Astrocyte (in vitro differentiated cells and primary cell): ENCODE data around the gene CHMP4B. TPM values are rescaled to one million over a fixed set of nuclear protein-coding genes. Genes with fewer than 3 reads are reported as not detected.

Experiments used
- DNase-seq: peaks from one replicate; pipeline ENCODE4 v3.0.0-alpha.2; 2010; ENCODE audit warnings: low read depth
- FAIRE-seq: peaks from 2 replicates; lab custom pipeline; 2011; peaks lifted over from hg19 to GRCh38; lab: Jason Lieb, UNC
- H2AFZ ChIP-seq: 2 replicates; pipeline ENCODE4 v1.6.0; 2012; ENCODE audit warnings: low read depth, low read length, inconsistent platforms
- H3K27ac ChIP-seq: 2 replicates; pipeline ENCODE4 v1.5.1; 2011; ENCODE audit warnings: low read depth, low read length, inconsistent platforms
- H3K27me3 ChIP-seq: 2 replicates; pipeline ENCODE4 v1.6.0; 2011; ENCODE audit warnings: low read length, inconsistent platforms; ENCODE audit not compliant: insufficient read depth
- H3K36me3 ChIP-seq: 2 replicates; pipeline ENCODE4 v1.5.1; 2011; ENCODE audit warnings: low read length, inconsistent platforms; ENCODE audit not compliant: insufficient read depth
- H3K4me1 ChIP-seq: 2 replicates; pipeline ENCODE4 v1.5.1; 2011; ENCODE audit warnings: low read length, inconsistent platforms; ENCODE audit not compliant: insufficient read depth
- H3K4me2 ChIP-seq: 2 replicates; pipeline ENCODE4 v1.6.0; 2012; ENCODE audit warnings: low read length, inconsistent platforms
- H3K4me3 ChIP-seq: 2 replicates; pipeline ENCODE4 v1.5.1; 2011; ENCODE audit warnings: low read depth, mild to moderate bottlenecking, low read length, inconsistent platforms; ENCODE audit not compliant: insufficient read depth
- H3K79me2 ChIP-seq: 2 replicates; pipeline ENCODE4 v1.6.0; 2012; ENCODE audit warnings: mild to moderate bottlenecking, low read length, inconsistent platforms; ENCODE audit not compliant: insufficient read depth
- H3K9ac ChIP-seq: 2 replicates; pipeline ENCODE4 v1.6.0; 2012; ENCODE audit warnings: mild to moderate bottlenecking, low read length, inconsistent platforms
- H3K9me3 ChIP-seq: 2 replicates; pipeline ENCODE4 v1.5.1; 2012; ENCODE audit warnings: low read depth, mild to moderate bottlenecking, low read length, inconsistent platforms; ENCODE audit not compliant: insufficient read depth
- H4K20me1 ChIP-seq: 2 replicates; pipeline ENCODE4 v1.6.0; 2012; ENCODE audit warnings: low read length, inconsistent platforms; ENCODE audit not compliant: insufficient read depth
- H3K27ac Mint-ChIP-seq: one replicate; pipeline ENCODE4 v1.8.0; 2021; ENCODE audit warnings: mild to moderate bottlenecking, mixed read lengths; ENCODE audit not compliant: unreplicated experiment
- H3K27me3 Mint-ChIP-seq: one replicate; pipeline ENCODE4 v1.8.0; 2021; ENCODE audit warnings: low read depth, mixed read lengths; ENCODE audit not compliant: unreplicated experiment
- H3K36me3 Mint-ChIP-seq: one replicate; pipeline ENCODE4 v1.8.0; 2021; ENCODE audit warnings: low read depth, mixed read lengths; ENCODE audit not compliant: unreplicated experiment
- H3K4me1 Mint-ChIP-seq: one replicate; pipeline ENCODE4 v1.8.0; 2021; ENCODE audit warnings: low read depth, mixed read lengths; ENCODE audit not compliant: unreplicated experiment
- H3K4me3 Mint-ChIP-seq: one replicate; pipeline ENCODE4 v1.8.0; 2021; ENCODE audit warnings: mild to moderate bottlenecking, moderate library complexity, mixed read lengths; ENCODE audit not compliant: unreplicated experiment
- H3K9me3 Mint-ChIP-seq: one replicate; pipeline ENCODE4 v1.8.0; 2021; ENCODE audit warnings: mild to moderate bottlenecking, mixed read lengths; ENCODE audit not compliant: unreplicated experiment
- CTCF ChIP-seq: IDR thresholded peaks from 2 replicates; pipeline ENCODE4 v1.5.1; 2011; ENCODE audit warnings: low read depth, mild to moderate bottlenecking, inconsistent platforms, low read length, moderate library complexity; ENCODE audit not compliant: insufficient read depth
- EZH2 ChIP-seq: IDR thresholded peaks from 2 replicates; pipeline ENCODE4 v1.6.1; 2012; ENCODE audit warnings: mild to moderate bottlenecking, low read length, inconsistent platforms; ENCODE audit not compliant: insufficient read depth
- total RNA-seq: library from RNA; stranded (reverse); gene quantifications from 2 replicates; pipeline ENCODE4 v1.2.1, GENCODE V29; 2021

CHMP4B gene
- total RNA-seq, 1 donor from 2014 or later: 90.6 TPM

DNA sequence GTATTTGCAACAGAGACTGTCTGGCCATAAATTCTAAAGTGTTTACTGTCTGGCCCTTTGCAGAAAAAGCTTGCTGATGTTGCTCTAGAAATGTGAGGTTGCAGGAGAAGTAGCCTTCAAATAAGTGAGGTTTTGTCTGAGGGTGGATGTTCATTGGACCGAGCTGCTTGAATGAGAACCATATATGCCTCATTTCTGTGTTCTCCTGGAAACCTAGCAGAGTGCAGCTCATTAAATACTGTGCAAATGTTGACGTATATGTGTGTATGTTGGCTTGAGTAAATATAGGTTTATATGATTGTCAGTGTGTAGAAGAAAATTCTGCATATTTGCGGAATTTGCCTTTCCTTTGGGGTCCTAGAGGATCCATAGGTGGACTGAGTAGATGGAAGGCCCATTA lies 39.0 kb downstream of the CHMP4B start:
- Histone ChIP-seq H3K79me2 (peaks cover 65% of the 10 kb centered on the region), H4K20me1 (peaks cover 89% of the 10 kb centered on the region), H3K27me3 (no peaks in the 10 kb centered on the region), H3K9ac (no peak overlapping the region), H2AFZ (no peak overlapping the region), H3K36me3 (peaks cover 27% of the 10 kb centered on the region), H3K4me2 (no peak overlapping the region), H3K4me3 (no peak overlapping the region), H3K27ac (no peak overlapping the region), H3K9me3 (no peaks in the 10 kb centered on the region), H3K4me1 (peaks cover 6% of the 10 kb centered on the region)
- H3K9me3 Mint-ChIP-seq: no peaks in the 10 kb centered on the region
- H3K4me3 Mint-ChIP-seq: no peak overlapping the region
- no peaks in the 10 kb centered on the region for H3K27me3 Mint-ChIP-seq
- FAIRE-seq: no peak
- TF ChIP-seq EZH2 (no peak), CTCF (no peak)
- no peak overlapping the region for H3K27ac Mint-ChIP-seq
- H3K36me3 Mint-ChIP-seq: peaks cover 45% of the 10 kb centered on the region
- no peak for DNase-seq
- peaks cover 12% of the 10 kb centered on the region for H3K4me1 Mint-ChIP-seq

DNA sequence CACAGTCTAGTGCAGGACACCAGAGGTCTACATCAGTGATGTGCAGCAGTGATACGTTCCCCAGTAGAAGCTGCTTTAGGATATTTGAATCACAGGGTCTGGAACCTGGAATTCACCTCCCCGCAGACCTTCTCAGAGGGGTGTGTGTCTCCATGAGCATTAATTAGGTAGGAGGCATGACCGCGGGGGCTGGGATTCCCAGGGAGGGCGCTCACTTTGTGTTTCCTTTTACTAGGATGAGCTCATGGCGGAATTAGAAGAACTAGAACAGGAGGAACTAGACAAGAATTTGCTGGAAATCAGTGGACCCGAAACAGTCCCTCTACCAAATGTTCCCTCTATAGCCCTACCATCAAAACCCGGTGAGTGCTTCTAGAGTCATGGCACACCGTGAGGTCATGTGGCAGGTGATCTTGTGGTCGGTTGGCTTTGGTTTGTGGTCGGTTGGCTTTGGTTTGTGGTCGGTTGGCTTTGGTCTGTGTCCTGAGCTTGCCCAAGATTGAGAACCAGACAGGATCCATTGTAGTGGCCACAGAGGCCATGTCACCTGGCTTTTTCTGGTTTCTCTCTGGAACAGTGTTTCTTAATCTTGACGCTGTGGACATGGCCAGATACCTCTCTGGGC lies 40.8 kb downstream of the CHMP4B start:
- H3K4me3 ChIP-seq: no peak overlapping the region
- H3K79me2 ChIP-seq: peaks cover 47% of the 10 kb centered on the region
- H3K27me3 ChIP-seq: no peaks in the 10 kb centered on the region
- Mint-ChIP-seq H3K27ac (no peak overlapping the region), H3K9me3 (no peaks in the 10 kb centered on the region), H3K4me1 (peaks cover 4% of the 10 kb centered on the region), H3K4me3 (no peak overlapping the region), H3K27me3 (no peaks in the 10 kb centered on the region), H3K36me3 (peaks cover 42% of the 10 kb centered on the region)
- DNase-seq (no peak), FAIRE-seq (no peak)
- peaks cover 31% of the 10 kb centered on the region for H3K36me3 ChIP-seq
- no peaks in the 10 kb centered on the region for H3K9me3 ChIP-seq
- H4K20me1 ChIP-seq: peaks cover 77% of the 10 kb centered on the region
- H2AFZ ChIP-seq: no peak overlapping the region
- TF ChIP-seq EZH2: no peak
- H3K27ac ChIP-seq: no peak overlapping the region
- no peak overlapping the region for H3K4me2 ChIP-seq
- H3K4me1 ChIP-seq: no peaks in the 10 kb centered on the region
- H3K9ac ChIP-seq: no peak overlapping the region

GRCh38 chr20:33852626-33853506 lies 41.7 kb downstream of the CHMP4B start:
- FAIRE-seq (no peak), DNase-seq (peak; percentile 56)
- TF ChIP-seq CTCF: no peak
- no peak for TF ChIP-seq EZH2
- no peak overlapping the region for H3K4me3 Mint-ChIP-seq
- H2AFZ ChIP-seq: no peak overlapping the region
- peaks cover 48% of the 10 kb centered on the region for H3K36me3 Mint-ChIP-seq
- H4K20me1 ChIP-seq: peaks cover 73% of the 10 kb centered on the region
- no peak overlapping the region for H3K27ac Mint-ChIP-seq
- H3K79me2 ChIP-seq: peaks cover 38% of the 10 kb centered on the region
- H3K4me1 Mint-ChIP-seq: no peaks in the 10 kb centered on the region
- H3K36me3 ChIP-seq: peaks cover 31% of the 10 kb centered on the region
- H3K9me3 ChIP-seq: no peaks in the 10 kb centered on the region
- H3K27me3 Mint-ChIP-seq: no peaks in the 10 kb centered on the region
- no peak overlapping the region for H3K4me3 ChIP-seq
- no peak overlapping the region for H3K27ac ChIP-seq
- H3K4me1 ChIP-seq: no peaks in the 10 kb centered on the region
- H3K9me3 Mint-ChIP-seq: no peaks in the 10 kb centered on the region
- H3K4me2 ChIP-seq: no peak overlapping the region
- no peak overlapping the region for H3K9ac ChIP-seq
- H3K27me3 ChIP-seq: no peaks in the 10 kb centered on the region
